K562 (cell line): ENCODE measurements around the gene ZNF236. TPM values are rescaled to one million over a fixed set of nuclear protein-coding genes. Genes with fewer than 3 reads are reported as not detected.

Source experiments
- CTCF ChIP-seq, 3 experiments: IDR thresholded peaks in 2 of 3; conservative IDR thresholded peaks in 1 of 3; 2 replicates each; pipeline ENCODE4 v1.5.1; 2011 to 2012; ENCODE audit warnings: low read length in 3 of 3, mild to moderate bottlenecking in 3 of 3, control low read depth in 2 of 3, improper control_type of control experiment in 1 of 3, inconsistent platforms in 1 of 3, low read depth in 1 of 3, mixed read lengths in 1 of 3, moderate library complexity in 1 of 3; ENCODE audit not compliant: insufficient read depth in 2 of 3
- ETS2 ChIP-seq: IDR thresholded peaks from 2 replicates; pipeline ENCODE4 v1.6.1; 2016; ENCODE audit warnings: borderline replicate concordance, missing genetic modification characterization, mild to moderate bottlenecking, moderate library complexity, missing compliant biosample characterization; ENCODE audit not compliant: poor library complexity, severe bottlenecking
- KAT7 ChIP-seq: sonication (generic); formaldehyde crosslinking; IDR thresholded peaks from 2 replicates; pipeline ENCODE4 v1.8.0; 2022; ENCODE audit warnings: missing genetic modification reagents, mild to moderate bottlenecking, borderline replicate concordance
- NEUROD1 ChIP-seq: fragments of 150-350 bp; IDR thresholded peaks from 2 replicates; pipeline ENCODE4 v1.6.1; 2014; ENCODE audit warnings: borderline replicate concordance, low read length, low read depth; ENCODE audit not compliant: partially characterized antibody
- SMARCB1 ChIP-seq: IDR thresholded peaks from 2 replicates; pipeline ENCODE4 v1.6.1; 2011; ENCODE audit warnings: improper control_type of control experiment, low read depth; ENCODE audit not compliant: insufficient read length
- TSHZ1 ChIP-seq: fragments of 250-450 bp; sonication (Bioruptor Pico); IDR thresholded peaks from 2 replicates; pipeline ENCODE4 v1.4.0; 2020; ENCODE audit warnings: mild to moderate bottlenecking, moderate library complexity
- polyA plus RNA-seq, 8 experiments: library from polyadenylated mRNA; depleted of rRNA in 4 of 8; stranded (reverse) in 5 of 8; unstranded in 3 of 8; fragments of >200 nt; fragmentation: Nextera tagmentation in 2 of 8; fragmentation: Illumina TruSeq in 1 of 8; extraction: Ambion mirVana in 2 of 8; extraction: Trizol in 1 of 8; gene quantifications; 2 replicates each; pipeline versions ENCODE4 v1.2.1 to v1.2.3, GENCODE V29; 2011 to 2014; ENCODE audit warnings: inconsistent platforms in 1 of 8, missing spikeins in 1 of 8
- total RNA-seq, 7 experiments: library from RNA; depleted of rRNA in 6 of 7; stranded (reverse); fragments of >200 nt in 6 of 7; fragmentation: Illumina TruSeq in 2 of 7; extraction: Trizol in 2 of 7; gene quantifications; 2 replicates each; pipeline versions ENCODE4 v1.2.1 to v1.2.3, GENCODE V29; 2011 to 2021; ENCODE audit warnings: low replicate concordance in 1 of 7

ZNF236 gene
- total and polyA plus RNA-seq, 9 of the 15 experiments (the other 6 are each of a cell fraction or from before 2014, with no cell fraction given), result 0.35 to 8.7 (median 3.4) TPM

- TF ChIP-seq CTCF (IDR thresholded peaks at IDR 0.05 in 2 of 3, conservative IDR thresholded peaks at IDR 0.05 in 1 of 3; ENCODE audit: insufficient read depth in 2 of 3, low read depth in 1 of 3, low read length in 3 of 3), result no peak; a peak in 1 of 6 replicates
- TF ChIP-seq NEUROD1, result no peak
- no peak for TF ChIP-seq ETS2 (tag)
- TF ChIP-seq SMARCB1, result no peak
- no peak for TF ChIP-seq TSHZ1 (CRISPR knock-in tag)
- TF ChIP-seq KAT7 (CRISPR knock-in tag), result no peak
Observed at GRCh38 chr18:76874642-76875389, 52.5 kb downstream of the ZNF236 start (continued).
